CD4-positive, alpha-beta T cell treated with Interleukin-4 for 1 hour (primary cell): ENCODE measurements around the gene SLCO4A1.
A peak's percentile ranks its signal among the peaks of the same experiment; 100 is the strongest.

ENCODE experiments used
- DNase-seq, 2 donors: peaks; one replicate each; pipeline ENCODE4 v3.0.0-alpha.2; 2020 to 2022

SLCO4A1 gene

DNA sequence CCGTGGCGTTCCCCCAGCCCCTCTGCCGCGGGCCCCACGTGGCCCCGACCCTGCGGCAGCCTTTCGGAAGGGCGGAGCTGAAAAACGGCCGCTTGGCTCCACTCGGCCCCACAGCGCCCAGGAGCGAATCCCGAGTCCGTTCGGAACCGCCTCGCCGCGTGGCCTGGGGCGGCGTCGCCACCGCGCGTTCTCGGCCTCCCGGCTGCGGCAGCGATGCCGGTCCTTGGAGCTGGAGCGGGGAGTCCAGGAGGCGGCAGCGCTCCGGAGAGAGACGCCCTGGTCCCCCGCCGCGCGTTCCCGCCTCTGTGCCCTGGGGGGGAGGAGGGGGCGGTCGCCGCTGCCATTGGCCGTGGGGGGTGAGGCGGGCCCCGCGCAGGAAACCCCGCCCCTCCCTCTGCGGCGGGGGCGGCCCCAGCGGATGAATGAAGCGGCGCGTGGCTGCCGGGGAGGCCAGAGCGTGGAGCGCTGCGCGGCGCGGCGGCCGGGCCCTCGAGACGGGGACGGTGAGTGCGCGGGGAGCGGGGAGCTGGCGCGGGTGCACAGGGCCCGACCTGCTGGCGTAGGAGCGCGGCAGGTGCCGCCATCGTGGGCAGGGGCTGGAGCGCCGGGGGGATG is at the start of gene SLCO4A1:
Gene SLCO4A1, plus strand, starts transcription at position 453 of the 615 bp plus-strand sequence. CDS start 13,952 bp downstream, outside the sequence.
- DNase-seq, result peak; percentile 81 to 87

DNA sequence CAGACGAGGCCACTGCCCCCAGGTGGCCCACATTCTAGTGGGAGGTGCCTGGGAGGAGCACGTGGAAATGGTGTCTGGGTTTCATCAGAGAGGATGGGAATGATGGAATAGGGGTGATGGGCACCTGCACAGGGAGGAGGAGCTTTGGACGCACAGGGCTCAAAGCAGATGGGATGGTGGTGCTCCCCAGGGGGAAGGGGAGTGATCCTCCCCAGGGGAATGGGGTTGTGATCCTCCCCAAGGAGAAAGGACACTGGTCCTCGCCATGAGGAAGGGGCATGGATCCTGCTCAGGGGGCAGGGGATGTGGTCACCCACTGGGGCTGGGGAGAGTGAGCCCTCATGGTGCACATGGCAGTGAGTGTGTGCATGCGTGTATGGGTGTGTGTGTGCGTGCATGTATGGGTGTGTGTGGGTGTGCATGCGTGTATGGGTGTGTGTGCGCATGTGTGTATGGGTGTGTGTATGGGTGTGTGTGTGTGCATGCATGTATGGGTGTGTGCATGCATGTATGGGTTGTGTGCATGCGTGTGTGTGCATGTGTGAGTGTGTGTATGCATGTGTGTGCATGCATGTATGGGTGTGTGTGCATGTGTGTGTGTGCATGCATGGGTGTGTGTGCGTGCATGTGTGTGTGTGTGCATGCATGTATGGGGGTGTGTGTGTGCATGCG is 49.7 kb upstream of the SLCO4A1 start:
- DNase-seq, result no peak

DNA sequence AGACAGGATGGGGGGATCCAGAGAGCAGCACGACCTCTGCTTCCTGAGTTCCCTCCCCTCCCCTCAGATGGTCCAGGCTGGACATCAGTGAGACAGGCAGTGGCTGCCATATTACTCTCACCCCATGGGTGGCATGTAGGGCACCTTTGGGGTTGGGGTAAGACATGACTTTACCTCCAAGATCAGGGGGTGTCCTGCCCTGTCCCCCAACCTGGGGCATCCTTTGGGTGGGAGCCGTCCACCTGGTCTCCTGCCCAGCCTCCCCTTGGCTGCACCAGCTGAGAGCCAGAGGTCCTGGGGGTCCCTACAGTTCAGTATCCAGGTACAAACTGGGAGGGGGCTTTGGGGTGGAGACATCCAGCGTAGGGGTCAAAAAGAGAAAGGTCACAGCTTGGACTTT is 48.7 kb upstream of the SLCO4A1 start:
- DNase-seq, result no peak

DNA sequence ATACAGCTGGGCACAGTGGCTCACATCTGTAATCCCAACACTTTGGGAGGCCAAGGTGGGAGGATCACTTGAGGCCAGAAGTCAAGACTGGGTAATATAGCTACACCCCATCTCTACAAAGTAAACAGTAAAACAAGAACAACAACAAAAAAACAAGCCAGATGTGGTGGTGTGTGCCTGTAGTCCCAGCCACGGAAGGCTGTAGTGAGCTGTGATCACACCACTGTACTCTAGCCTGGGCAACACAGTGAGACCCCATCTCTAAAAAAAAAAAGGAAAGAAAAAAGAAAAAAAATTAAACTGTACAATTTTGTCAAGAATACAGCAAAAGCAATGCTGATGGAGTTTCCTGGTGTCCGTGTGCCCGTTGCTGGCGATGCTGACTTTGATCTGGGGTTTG is 47.2 kb upstream of the SLCO4A1 start:
- DNase-seq, result no peak

GRCh38 chr20:62595491-62595890 is 46.8 kb upstream of the SLCO4A1 start:
- DNase-seq, result peak in 1 of 2 donors; percentile 27

DNA sequence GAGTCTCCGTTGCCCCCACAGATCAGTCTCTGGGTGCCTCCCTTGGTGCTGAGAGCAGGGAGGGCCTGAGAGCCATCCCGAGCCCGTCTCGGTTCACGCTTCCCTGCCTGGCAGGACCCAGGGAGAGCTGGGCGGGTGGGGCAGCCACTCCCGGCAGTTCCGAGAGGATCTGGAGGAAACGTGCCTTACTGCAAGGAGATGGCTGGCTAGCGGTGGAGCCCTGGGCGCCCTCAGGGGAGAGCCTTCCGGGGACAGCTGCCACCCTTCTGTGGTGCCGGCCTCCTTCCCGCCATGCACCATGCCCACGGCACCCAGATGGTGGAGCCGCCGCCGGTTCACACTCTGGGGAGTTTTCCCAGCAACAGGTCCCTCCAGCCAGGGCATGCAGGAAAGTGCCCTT is 45.8 kb upstream of the SLCO4A1 start:
- no peak for DNase-seq

- no peak for DNase-seq
Measured at GRCh38 chr20:62596921-62597320, 45.4 kb upstream of the SLCO4A1 start.

- no peak for DNase-seq
Measured at GRCh38 chr20:62597416-62598115, 44.7 kb upstream of the SLCO4A1 start.

DNA sequence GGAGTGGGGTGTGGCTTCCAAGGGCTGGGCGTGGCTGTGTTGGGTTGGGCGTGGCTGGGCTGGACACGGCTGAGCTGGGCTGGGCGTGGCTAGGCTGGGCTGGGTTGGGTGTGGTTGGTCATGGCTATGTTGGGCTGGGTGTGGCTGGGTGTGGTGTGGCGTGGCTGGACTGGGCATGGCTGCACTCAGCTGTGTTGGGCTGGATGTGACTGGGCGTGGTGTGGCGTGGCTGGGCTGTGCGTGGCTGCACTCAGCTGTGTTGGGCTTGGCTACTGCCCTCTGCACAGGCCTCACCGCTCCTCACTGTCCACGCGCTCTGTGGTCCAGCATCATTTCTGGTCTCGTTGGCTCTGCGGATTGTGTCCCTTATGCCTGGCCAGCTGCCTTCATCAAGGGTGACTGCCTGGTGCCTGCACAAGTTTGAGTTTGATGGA is 43.5 kb upstream of the SLCO4A1 start:
- DNase-seq, result peak in 1 of 2 donors; percentile 62

- DNase-seq, result no peak
Measured at GRCh38 chr20:62599216-62600110, 42.8 kb upstream of the SLCO4A1 start.

DNA sequence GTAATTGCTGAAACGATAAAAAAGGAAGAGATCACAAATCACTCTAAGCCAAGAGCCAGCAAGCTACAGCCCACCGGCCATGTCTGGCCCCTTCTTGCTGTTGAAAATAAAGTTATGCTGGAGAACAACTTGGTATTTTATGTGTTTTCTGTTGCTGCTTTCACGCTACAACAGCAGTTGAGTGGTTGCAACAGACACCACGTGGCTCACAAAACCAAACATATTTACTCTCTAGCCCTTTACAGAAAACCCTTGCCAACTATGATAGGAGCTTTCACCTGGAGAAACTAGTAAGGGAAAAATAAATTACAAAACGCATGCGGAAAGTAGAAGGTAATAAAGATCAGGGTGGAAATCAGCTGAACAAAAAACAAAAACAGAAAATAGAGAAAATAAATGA is 41.1 kb upstream of the SLCO4A1 start:
- no peak for DNase-seq

DNA sequence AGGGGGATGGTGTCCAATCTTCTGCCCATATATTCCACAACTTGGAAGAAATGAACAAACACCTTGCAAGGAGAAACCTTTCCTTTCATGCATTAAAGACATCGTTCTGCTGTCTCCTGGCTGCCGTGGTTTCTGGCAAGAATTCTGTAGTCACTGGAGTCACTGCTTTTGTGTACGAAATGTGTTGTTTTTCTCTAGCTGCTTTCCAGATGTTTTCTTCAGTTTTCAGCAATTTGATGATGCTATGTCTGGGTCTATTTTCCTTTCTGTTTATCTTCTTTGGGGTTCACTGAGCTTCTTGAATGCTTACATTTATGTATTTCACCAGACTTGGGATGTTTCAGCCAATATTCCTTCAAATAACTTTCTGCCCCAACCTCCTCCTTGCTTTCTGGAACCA is 40.6 kb upstream of the SLCO4A1 start:
- no peak for DNase-seq

DNA sequence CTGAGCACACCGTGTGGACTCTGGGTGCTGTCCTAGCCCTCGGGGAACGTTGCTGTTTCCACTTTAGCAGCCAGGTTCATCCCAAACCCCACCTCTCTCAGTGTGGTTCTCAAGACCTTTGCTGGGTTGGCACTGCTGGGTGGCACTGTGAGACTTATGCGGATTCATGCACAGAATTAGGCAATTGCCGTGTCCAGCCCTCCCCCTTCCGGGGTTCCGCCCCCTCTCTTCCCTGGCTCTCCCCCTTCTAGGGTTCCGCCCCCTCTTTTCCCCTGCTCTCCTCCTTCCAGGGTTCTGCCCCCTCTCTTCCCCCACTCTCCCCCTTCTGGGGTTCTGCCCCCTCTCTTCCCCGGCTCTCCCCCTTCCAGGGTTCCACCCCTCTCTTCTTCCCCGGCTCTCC is 39.8 kb upstream of the SLCO4A1 start:
- DNase-seq, result peak; percentile 32 to 57

GRCh38 chr20:62603021-62603906 is 39.0 kb upstream of the SLCO4A1 start:
- DNase-seq, result peak; percentile 28 to 75

GRCh38 chr20:62603907-62604785 is 38.2 kb upstream of the SLCO4A1 start:
- DNase-seq, result no peak

DNA sequence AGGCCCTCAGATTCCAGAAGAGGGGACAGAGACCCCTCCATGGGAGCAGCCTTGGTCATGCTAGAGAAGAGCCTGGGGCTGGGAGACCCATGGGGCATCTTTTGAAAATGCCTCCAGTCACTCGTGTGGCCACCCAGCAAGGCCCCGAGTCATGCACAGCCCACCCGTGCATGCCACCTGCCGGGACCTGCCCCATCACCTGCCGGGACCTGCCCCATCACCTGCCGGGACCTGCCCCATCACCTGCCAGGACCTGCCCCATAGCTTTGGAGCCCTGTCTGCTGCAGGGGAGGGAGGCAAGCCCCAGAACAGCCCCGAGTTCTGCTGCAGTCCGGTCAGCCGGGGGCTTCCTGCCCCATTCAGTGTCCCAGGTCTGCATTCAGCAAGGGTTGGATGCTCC is 37.5 kb upstream of the SLCO4A1 start:
- no peak for DNase-seq

DNA sequence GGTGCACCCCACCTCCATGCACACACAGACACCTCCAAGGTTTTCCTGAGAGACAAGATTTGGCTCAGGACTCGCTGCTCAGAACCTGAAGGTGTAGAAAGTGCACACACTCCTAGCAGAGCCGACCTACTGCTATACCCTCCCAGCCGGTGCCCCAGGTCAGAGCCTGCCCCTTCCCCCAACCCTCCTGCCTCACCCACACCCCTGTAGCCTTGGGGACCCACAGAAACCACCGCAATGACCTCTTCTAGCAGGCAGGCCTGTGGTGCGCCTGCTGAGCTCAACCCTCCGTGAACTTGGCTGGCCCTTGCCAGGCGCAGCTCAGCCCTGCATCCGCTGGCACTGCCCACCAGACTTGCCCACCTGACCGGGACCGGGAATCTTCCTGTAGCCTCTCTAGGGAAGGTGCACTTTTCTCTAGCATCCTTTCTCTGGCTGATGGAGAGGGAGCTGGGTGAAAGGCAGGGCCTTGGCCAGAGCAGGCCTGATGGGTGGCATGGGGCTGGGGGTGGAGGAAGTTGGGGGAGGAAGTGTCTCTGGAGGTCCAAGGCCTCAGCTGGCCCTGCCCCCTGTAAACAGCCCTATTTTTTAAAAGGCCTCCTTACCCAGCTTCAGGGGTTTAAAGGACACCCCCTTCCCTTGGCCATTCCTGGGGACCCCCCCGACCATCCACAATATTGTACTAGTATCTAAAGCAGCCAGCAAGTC is 36.9 kb upstream of the SLCO4A1 start:
- DNase-seq, result no peak

DNA sequence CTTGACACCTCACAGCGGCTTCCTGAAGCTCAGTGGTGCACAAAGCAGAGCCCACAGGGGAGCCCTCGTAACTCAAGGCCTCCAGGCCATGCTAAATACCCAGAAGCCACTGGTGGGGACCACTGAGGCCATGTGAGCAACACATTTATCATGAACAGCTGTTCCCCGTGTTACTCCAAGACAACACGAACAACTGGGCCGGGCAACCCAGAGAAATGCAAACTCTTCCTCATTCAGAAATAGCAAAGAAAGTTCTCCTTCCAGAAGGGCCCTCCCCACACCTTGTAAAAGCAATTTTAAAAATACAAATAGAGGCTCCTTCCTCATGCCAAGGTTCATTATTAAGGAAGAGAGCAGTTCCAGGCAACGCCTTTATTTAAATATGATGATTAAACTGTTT is 36.3 kb upstream of the SLCO4A1 start:
- DNase-seq, result peak in 1 of 2 donors; percentile 21

DNA sequence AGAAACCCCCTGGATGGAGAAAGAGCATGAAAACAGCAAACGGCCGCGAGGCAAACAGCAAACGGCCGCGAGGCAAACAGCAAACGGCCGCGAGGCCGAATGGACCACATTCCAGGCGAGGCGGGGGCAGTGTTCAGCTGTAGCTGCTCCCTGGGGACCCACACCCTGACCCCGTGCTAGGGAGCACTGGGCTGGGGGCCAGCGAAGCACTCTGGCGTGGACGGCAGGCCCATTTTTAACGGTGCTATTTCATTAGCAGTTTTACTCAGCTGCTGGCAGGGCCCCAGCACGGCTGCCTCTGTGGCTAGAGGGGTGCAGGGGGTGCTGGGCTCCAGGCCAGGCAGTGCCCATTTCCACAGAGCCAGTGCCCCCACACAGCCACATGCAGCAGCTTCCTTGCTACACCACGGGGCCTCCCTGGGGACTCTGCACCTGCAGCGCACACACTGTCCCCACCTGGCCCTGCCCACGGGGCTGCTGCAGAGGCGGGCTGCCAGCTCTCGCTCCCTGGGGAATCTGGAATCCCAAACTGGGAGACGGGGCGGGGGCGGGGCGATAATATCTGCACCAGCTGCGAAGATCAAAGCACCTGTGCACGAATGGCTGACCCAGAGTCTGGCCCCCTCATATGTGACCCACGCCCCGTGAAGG is 35.6 kb upstream of the SLCO4A1 start:
- DNase-seq, result peak in 1 of 2 donors; percentile 34
